GM12891 (cell line): ENCODE measurements around the gene PIP4K2A.

Source experiments
- POLR2A ChIP-seq: IDR thresholded peaks from 2 replicates; pipeline ENCODE4 v1.6.1; 2011; ENCODE audit warnings: low read depth, low read length, control low read depth
- POLR2AphosphoS5 ChIP-seq: IDR thresholded peaks from 2 replicates; pipeline ENCODE4 v1.6.1; 2011; ENCODE audit warnings: low read depth, low read length, control low read depth
- TAF1 ChIP-seq: IDR thresholded peaks from 2 replicates; pipeline ENCODE4 v1.6.1; 2011; ENCODE audit warnings: low read depth, low read length, control low read depth

- no peak for TF ChIP-seq POLR2AphosphoS5
- TF ChIP-seq POLR2A = no peak
- no peak for TF ChIP-seq TAF1
These were observed 145.4 kb downstream of the PIP4K2A start for GRCh38 chr10:22568928-22569327.
